GM12878 (cell line): Measurements from ENCODE around the gene OR51L1. TPM values are rescaled to one million over a fixed set of nuclear protein-coding genes. Genes with fewer than 3 reads are reported as not detected.

Experiments used
- ATAC-seq: fragments of 200-7000 bp; cut with Tn5 transposase; 3 replicates; pipeline ENCODE4 v1.9.1; 2020; ENCODE audit warnings: mild to moderate bottlenecking, moderate library complexity
- BruUV-seq: library from RNA; stranded (reverse); fragments of 400-500 nt; replicated peaks from 2 replicates; lab custom pipeline; 2021; lab: Mats Ljungman, UMichigan
- CTCF ChIA-PET: fragments of 300-600 bp; sonication (Branson Sonifier 250); formaldehyde crosslinking; extraction: SDS; loops from one replicate; lab custom pipeline; 2021; ENCODE audit warnings: inconsistent platforms; lab: Yijun Ruan, JAX
- POLR2A ChIA-PET: fragments of 350-600 bp; formaldehyde crosslinking; extraction: SDS; loops from one replicate; lab custom pipeline; 2021; ENCODE audit warnings: inconsistent platforms; lab: Charles Lee
- RAD21 ChIA-PET: fragments of 300-600 bp; sonication (Branson Sonifier 250); formaldehyde crosslinking; loops from one replicate; lab custom pipeline; 2023; ENCODE audit warnings: antibody characterized with exemption; ENCODE audit not compliant: unreplicated experiment; lab: Charles Lee
- SMC1A ChIA-PET: fragments of 300-600 bp; sonication (Branson Sonifier 250); formaldehyde crosslinking; loops from one replicate; lab custom pipeline; 2023; ENCODE audit not compliant: unreplicated experiment, uncharacterized antibody; lab: Charles Lee
- DNase-seq: peaks from one replicate; pipeline ENCODE4 v3.0.0-alpha.2; 2011; ENCODE audit warnings: low read depth, low spot score
- FAIRE-seq: peaks from 3 replicates; lab custom pipeline; 2011; peaks lifted over from hg19 to GRCh38; lab: Jason Lieb, UNC
- H2AFZ ChIP-seq: 2 replicates; pipeline ENCODE4 v1.6.0; 2011; ENCODE audit warnings: low read depth, low read length, control low read depth; ENCODE audit not compliant: control insufficient read depth
- H3K27ac ChIP-seq: 2 replicates; pipeline ENCODE4 v1.5.1; 2011; ENCODE audit warnings: control low read depth; ENCODE audit not compliant: control insufficient read depth, insufficient read depth
- H3K27me3 ChIP-seq, 2 experiments: replicated peaks in 1 of 2; 2 replicates each; pipeline versions ENCODE4 v1.6.0 to v1.6.1; 2011; ENCODE audit warnings: low read length in 1 of 2; ENCODE audit not compliant: control insufficient read depth in 2 of 2, insufficient read depth in 2 of 2
- H3K36me3 ChIP-seq, 2 experiments: 2 replicates each; pipeline ENCODE4 v1.5.1; 2011; ENCODE audit warnings: low read length in 1 of 2; ENCODE audit not compliant: control insufficient read depth in 2 of 2, insufficient read depth in 2 of 2
- H3K4me1 ChIP-seq: 2 replicates; pipeline ENCODE4 v1.6.1; 2011; ENCODE audit warnings: mild to moderate bottlenecking, low read length, moderate library complexity, mixed read lengths; ENCODE audit not compliant: control insufficient read depth, insufficient read depth
- H3K4me2 ChIP-seq: 2 replicates; pipeline ENCODE4 v1.6.0; 2011; ENCODE audit warnings: control low read depth; ENCODE audit not compliant: control insufficient read depth, insufficient read depth
- H3K4me3 ChIP-seq: fragments of 200-600 bp; sonication (generic); 2 replicates; pipeline ENCODE4 v1.5.1; 2016
- H3K79me2 ChIP-seq: 2 replicates; pipeline ENCODE4 v1.6.0; 2011; ENCODE audit warnings: low read length; ENCODE audit not compliant: control insufficient read depth, insufficient read depth
- H3K9ac ChIP-seq: 2 replicates; pipeline ENCODE4 v1.8.0; 2011; ENCODE audit warnings: low read length, control low read depth, mixed read lengths; ENCODE audit not compliant: control insufficient read depth, insufficient read depth
- H3K9me3 ChIP-seq: replicated peaks from 3 replicates; pipeline ENCODE4 v1.5.1; 2011; ENCODE audit warnings: mild to moderate bottlenecking, low read length; ENCODE audit not compliant: control insufficient read depth, insufficient read depth
- H4K20me1 ChIP-seq: 2 replicates; pipeline ENCODE4 v1.6.0; 2011; ENCODE audit not compliant: control insufficient read depth, insufficient read depth
- ASH2L ChIP-seq: fragments of 300-600, 200-600 bp; sonication (generic); IDR thresholded peaks from 2 replicates; pipeline ENCODE4 v1.6.1; 2017; ENCODE audit warnings: low read depth, mild to moderate bottlenecking, borderline replicate concordance
- ELK1 ChIP-seq: IDR thresholded peaks from 2 replicates; pipeline ENCODE4 v1.6.1; 2012; ENCODE audit warnings: low read depth, low read length, improper control_type of control experiment
- ESRRA ChIP-seq: IDR thresholded peaks from 2 replicates; pipeline ENCODE4 v1.6.1; 2012; ENCODE audit warnings: mild to moderate bottlenecking, low read length, improper control_type of control experiment
- FOXK2 ChIP-seq: fragments of 450-650 bp; IDR thresholded peaks from 2 replicates; pipeline ENCODE4 v1.6.1; 2017; ENCODE audit warnings: mild to moderate bottlenecking, moderate library complexity
- PRDM15 ChIP-seq: fragments of 450-650 bp; formaldehyde crosslinking; IDR thresholded peaks from 2 replicates; pipeline ENCODE4 v1.4.0; 2020; ENCODE audit warnings: mild to moderate bottlenecking, moderate library complexity
- RAD21 ChIP-seq: IDR thresholded peaks from 2 replicates; pipeline ENCODE4 v1.6.1; 2011; ENCODE audit warnings: mild to moderate bottlenecking, low read depth, low read length, moderate library complexity; ENCODE audit not compliant: insufficient read depth
- ZNF622 ChIP-seq: fragments of 450-650 bp; IDR thresholded peaks from 2 replicates; pipeline ENCODE4 v1.6.1; 2017; ENCODE audit warnings: mild to moderate bottlenecking, inconsistent platforms
- WGBS: methylation state at CpG from one replicate; pipeline ENCODE4 v1.1.6; 2016; ENCODE audit warnings: low lambda C conversion rate; ENCODE audit not compliant: insufficient replicate concordance, insufficient coverage; ENCODE audit errors: missing lambda C conversion rate; 5-methylcytosine and 5-hydroxymethylcytosine counted together
- in situ Hi-C: fragments of 300-500 bp; cut with MboI; formaldehyde crosslinking; loops from 9 replicates; pipeline ENCODE4 v1.14.3; 2018; ENCODE audit warnings: mixed read lengths
- intact Hi-C: fragments of 100-400 bp; cut with micrococcal nuclease; formaldehyde crosslinking; loops from one replicate; pipeline ENCODE4 v1.14.2; 2022; ENCODE audit not compliant: unreplicated experiment
- polyA plus RNA-seq, 11 experiments: library from polyadenylated mRNA; depleted of rRNA in 4 of 11; unstranded in 6 of 11; stranded (reverse) in 5 of 11; fragments of >200 nt; fragmentation: Nextera tagmentation in 4 of 11; fragmentation: Illumina TruSeq in 1 of 11; extraction: Ambion mirVana in 4 of 11; extraction: Trizol in 1 of 11; gene quantifications; 1 replicate in 1 of 11; 2 replicates in 10 of 11; pipeline versions ENCODE4 v1.2.1 to v1.2.3, GENCODE V29; 2011 to 2016; ENCODE audit warnings: inconsistent platforms in 2 of 11, missing spikeins in 2 of 11, low read depth in 1 of 11
- total RNA-seq, 4 experiments: library from RNA; depleted of rRNA in 3 of 4; stranded (reverse); fragments of >200 nt in 3 of 4; fragmentation: Illumina TruSeq in 1 of 4; extraction: Trizol in 1 of 4; gene quantifications; 2 replicates each; pipeline versions ENCODE4 v1.2.1 to v1.2.3, GENCODE V29; 2013 to 2021

OR51L1 gene
- total and polyA plus RNA-seq, 10 of the 15 experiments (the other 5 are each of a cell fraction or from before 2014, with no cell fraction given) = not detected

- no peaks in the 10 kb centered on the region for H3K9me3 ChIP-seq
- no peak overlapping the region for H3K27ac ChIP-seq
- no peaks in the 10 kb centered on the region for H3K79me2 ChIP-seq
- in situ Hi-C loops (no loop called here), intact Hi-C loops (no loop called here)
- no peak overlapping the region for H2AFZ ChIP-seq
- ATAC-seq (no peak), DNase-seq (no peak), FAIRE-seq (no peak)
- no peaks in the 10 kb centered on the region for H3K27me3 ChIP-seq
- POLR2A ChIA-PET = no interaction called here
- no peak overlapping the region for H3K4me2 ChIP-seq
- SMC1A ChIA-PET = no interaction called here
- H3K36me3 ChIP-seq = no peaks in the 10 kb centered on the region
- H3K9ac ChIP-seq = no peak overlapping the region
- no peaks in the 10 kb centered on the region for H4K20me1 ChIP-seq
- no TSS peak for BruUV-seq
- no peak overlapping the region for H3K4me3 ChIP-seq
- RAD21 ChIA-PET = no interaction called here
- CTCF ChIA-PET = interaction anchor here (0.9 kb wide), 1 partner anchor 407 kb away, joined by 3 read pairs; no protein-coding TSS in a partner anchor
- no peaks in the 10 kb centered on the region for H3K4me1 ChIP-seq
- TF ChIP-seq ESRRA (no peak), PRDM15 (no peak), FOXK2 (no peak), RAD21 (no peak), ASH2L (no peak), ZNF622 (no peak), ELK1 (no peak)
- WGBS = 0% methylated on average over 1 of the region's 1 CpG
These were observed 18.4 kb downstream of the OR51L1 start for GRCh38 chr11:5013012-5013411.
